GM19455 (cell line): ENCODE results near the gene LRCH2.
"Not testable (repeated sequence)": the region's sequence is repeated elsewhere in the genome, so short reads cannot be mapped to it uniquely, and the experiment has no call there.

Source experiments
- ATAC-seq: cut with Tn5 transposase; IDR thresholded peaks from one replicate; pipeline ENCODE4 v1.9.1; 2021; ENCODE audit not compliant: unreplicated experiment

The LRCH2 gene

DNA sequence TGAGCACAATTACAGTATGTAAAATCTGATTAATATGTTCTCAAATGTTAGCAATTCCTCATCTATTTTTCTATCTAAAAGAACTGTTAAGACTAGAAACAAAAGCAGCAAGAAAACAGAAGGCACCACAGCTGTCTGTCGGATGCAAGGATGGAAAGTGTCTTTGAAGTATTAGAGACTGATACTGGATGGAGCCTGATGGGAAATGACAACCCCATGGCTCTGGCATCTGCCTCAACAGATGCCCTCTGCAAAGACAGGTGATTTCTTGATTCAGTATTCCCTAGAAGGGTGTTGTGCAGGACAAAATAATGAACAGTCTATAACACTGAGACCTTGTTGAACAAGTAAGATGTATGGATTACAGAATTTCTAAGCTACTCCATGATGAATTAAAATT lies 19.7 kb downstream of the LRCH2 start:
- no peak for ATAC-seq

DNA sequence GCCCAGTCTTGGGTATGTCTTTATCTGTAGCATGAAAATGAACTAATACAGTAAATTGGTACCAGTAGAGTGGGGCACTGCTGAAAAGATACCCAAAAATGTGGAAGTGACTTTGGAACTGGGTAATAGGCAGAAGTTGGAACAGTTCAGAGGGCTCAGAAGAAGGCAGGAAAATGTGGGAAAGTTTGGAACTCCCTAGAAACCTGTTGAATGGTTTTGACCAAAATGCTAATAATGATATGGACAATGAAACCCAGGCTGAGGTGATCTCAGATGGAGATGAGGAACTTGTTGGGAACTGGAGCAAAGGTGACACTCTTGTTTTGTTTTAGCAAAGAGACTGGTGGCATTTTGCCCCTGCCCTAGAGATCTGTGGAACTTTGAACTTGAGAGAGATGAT lies 24.3 kb downstream of the LRCH2 start:
- not testable (repeated sequence) for ATAC-seq

DNA sequence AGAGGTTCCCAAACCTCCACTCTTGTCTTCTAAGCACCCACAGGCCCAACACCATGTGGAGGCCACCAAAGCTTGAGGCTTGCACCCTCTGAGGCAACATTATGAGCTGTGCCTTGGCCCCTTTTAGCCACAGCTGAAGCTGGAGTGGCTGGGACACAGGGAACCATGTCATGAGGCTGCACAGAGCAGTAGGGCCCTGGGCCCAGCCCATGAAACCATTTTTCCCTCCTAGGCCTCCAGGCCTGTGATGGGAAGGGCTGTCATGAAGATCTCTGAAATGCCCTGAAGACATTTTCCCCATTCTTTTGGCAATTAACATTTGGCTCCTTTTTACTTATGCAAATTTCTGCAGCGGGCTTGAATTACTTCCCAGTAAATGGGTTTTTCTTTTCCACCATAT lies 29.9 kb downstream of the LRCH2 start:
- no peak for ATAC-seq

DNA sequence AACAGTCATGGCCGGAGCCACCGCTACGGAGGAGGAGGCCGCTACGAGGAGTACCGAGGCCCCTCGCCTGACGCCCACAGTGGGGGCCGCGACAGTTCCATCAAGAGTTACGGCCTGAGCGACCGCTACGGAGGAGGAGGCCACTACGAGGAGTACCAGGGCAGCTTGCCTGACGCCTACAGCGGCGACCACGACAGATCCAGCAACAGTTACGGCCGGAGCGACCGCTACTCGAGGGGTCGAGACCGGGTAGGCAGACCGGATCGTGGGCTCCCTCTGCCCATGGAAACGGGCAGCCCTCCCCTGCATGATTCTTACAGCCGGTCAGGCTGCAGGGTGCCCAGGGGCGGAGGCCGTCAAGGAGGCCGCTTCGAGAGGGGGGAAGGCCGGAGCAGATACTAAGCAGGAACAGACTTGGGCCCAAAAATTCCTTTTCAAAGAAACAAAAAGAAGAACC lies 41.6 kb downstream of the LRCH2 start:
- no peak for ATAC-seq

DNA sequence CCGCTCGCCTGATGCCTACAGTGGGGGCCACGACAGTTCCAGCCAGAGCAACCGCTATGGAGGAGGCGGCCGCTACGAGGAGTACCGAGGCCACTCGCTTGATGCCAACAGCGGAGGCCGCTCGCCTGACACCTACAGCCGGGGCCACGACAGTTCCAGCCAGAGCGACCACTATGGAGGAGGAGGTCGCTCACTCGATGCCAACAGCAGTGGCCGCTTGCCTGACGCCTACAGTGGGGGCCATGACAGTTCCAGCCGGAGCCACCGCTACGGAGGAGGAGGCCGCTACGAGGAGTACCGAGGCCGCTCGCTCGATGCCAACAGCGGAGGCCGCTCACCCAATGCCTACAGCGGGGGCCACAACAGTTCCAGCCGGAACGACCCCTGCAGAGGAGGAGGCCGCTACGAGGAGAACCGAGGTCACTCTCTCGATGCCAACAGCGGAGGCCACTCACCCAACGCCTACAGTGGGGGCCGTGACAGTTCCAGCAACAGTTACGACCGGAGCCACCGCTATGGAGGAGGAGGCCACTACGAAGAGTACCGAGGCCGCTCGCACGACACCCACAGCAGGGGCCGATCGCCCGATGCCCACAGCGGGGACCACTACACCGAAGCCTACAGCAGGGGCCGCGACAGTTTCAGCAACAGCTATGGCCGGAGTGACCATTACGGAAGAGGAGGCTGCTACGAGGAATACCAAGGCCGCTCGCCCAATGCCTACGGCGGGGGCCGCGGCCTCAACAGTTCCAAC lies 42.2 kb downstream of the LRCH2 start:
- no peak for ATAC-seq

DNA sequence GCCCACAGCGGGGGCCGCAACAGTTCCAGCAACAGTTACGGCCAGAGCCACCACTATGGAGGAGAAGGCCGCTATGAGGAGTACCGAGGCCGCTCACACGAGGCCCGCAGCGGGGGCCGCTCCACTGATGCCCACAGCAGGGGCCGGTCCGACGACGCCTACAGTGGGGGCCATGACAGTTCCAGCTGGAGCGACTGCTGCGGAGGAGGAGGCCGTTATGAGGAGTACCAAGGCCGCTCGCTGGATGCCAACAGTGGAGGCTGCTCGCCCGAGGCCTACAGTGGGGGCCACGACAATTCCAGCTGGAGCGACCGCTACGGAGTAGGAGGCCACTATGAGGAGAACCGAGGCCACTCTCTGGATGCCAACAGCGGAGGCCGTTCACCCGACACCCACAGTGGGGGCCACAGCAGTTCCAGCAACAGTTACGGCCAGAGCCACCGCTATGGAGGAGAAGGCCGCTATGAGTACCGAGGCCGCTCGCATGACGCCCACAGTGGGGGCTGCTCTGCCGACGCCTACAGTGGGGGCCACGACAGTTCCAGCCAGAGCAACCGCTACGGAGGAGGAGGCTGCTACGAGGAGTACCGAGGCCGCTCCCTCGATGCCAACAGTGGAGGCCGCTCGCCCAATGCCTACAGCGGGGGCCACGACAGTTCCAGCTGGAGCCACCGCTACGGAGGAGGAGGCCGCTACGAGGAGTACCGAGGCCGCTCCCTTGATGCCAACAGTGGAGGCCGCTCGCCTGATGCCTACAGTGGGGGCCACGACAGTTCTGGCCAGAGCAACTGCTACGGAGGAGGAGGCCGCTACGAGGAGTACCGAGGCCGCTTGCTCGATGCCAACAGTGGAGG lies 43.0 kb downstream of the LRCH2 start:
- ATAC-seq = no peak

DNA sequence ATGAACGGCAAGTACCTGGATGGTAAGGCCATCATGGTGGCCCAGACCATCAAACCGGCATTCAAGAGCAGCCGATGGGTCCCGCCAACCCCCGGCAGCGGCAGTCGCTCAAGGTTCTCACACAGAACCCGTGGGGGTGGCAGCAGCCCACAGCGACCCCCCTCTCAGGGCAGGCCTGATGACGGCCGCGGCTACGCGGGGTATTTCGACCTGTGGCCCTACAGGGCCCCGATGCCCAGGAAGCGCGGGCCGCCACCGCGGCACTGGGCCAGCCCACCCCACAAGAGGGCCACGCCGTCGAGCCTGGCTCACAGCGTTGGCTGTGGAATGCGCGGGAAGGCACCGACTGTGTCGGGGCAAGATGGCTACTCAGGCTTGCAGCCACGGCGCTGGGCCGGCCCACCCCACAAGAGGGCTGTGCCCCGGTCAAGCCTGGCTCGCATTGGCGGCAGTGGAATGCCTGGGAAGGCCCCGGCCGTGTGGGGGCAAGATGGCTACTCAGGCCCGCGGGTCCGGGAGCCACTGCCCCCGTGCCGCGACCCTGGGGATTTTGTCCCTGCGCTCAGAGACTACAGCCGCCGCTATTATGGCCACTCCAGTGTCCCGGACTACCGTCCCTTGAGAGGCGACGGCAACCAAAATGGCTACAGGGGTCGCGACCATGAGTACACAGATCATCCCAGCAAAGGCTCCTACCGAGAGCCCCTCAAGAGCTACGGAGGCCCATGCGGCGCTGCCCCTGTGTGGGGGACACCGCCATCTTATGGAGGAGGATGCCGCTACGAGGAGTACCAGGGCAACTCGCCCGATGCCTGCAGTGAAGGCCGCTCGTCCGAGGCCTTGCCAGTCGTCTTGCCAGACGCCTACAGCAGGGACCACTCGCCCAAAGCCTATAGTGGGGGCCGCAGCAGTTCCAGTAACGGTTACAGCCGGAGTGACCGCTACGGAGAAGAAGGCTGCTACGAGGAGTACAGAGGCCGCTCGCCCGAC lies 44.0 kb downstream of the LRCH2 start:
- ATAC-seq = no peak

DNA sequence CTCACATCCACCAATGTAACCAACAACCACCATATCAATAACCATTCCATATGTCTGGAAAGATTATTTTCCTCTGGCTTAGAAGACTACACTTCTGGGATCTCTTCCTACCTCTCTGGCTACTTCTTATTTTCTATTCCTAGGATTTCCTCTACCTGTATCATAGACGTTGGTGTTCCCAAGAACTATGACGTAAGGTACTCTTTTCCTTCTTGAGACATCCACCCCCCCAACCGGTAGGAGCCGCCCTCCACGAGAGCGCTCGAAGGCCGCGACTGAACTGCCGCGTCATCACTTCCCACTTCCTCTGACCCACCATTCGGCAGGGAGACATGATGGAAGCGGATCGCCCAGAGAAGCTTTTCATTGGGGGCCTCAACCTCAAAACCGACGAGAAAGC lies 44.8 kb downstream of the LRCH2 start, which contains the start of gene RBMXL3:
Gene RBMXL3, plus strand, starts transcription at position 301 of the 400 bp plus-strand sequence. Its CDS starts 32 bp downstream, at position 333.
- no peak for ATAC-seq

DNA sequence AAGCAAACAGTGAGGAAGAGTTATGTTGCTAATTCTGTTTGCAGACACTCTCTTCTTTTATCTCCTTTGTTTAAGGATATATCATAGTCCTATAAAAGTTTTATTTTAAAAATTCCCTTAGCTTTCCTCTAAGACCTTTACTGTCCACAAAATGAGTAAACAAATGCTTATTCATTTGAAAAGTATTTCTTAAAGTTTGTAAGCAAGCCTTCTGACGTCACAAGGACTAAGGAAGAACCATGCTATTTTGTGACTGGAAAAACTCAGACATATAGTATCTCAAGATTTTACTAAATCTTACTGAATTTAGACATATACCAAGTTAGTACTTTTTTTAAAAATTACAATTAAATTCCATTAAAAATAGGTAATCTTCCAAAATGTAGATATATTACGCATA lies 49.9 kb downstream of the LRCH2 start:
- no peak for ATAC-seq

DNA sequence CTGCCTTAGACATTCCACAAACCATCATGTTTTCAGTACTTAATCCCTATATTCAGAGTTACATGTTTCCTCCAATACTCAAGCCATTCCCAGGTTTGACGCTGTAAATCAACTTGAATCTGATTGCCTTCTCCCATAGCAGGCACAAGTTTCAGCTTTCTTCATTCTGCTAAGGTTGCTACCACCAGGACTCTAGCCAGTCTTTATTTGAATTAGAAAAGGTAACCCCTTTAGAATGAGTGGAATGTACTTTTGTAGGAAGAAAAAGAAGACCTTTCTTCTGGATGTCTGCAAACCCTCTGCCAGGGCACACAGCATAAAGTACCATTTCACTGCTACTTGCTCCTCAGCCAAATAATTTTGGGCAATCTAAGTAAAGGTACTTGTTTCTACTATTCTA lies 55.4 kb downstream of the LRCH2 start:
- ATAC-seq = no peak

DNA sequence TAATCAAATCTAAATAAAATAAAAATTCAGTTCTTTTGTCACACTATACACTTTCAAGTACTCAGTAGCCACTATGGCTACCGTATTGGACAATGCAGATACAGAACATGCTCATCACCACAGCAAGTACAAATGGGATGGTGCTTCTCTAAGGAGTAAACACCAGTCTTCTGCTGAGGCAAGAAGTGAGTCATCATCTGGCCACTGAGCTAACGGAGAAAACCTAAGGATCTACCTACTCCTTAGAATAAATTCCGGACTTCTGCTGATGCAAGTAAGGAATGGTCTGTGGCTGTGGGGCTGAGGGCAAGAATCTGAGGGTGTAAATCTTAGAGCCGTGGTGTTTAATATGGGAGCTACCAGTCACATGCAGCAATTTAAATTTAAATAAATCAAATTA lies 56.0 kb downstream of the LRCH2 start:
- ATAC-seq = no peak

DNA sequence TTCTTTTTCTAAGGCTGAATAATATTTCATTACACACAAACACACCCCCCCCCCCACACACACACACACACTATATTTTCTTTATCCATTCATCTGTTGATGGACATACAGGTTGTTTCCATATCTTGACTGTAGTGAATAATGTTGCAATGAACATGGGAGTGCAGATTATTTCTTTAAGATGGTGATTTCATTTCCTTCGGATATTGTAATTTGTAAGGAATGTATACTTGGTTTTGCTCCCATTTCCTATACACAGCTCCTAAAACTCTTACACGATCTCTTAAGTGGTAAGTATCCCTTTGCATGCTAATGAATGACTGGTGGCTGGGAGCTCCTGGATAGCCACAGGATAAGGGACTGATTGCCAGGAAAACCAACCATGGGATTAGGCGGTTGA lies 59.3 kb downstream of the LRCH2 start:
- ATAC-seq = no peak

DNA sequence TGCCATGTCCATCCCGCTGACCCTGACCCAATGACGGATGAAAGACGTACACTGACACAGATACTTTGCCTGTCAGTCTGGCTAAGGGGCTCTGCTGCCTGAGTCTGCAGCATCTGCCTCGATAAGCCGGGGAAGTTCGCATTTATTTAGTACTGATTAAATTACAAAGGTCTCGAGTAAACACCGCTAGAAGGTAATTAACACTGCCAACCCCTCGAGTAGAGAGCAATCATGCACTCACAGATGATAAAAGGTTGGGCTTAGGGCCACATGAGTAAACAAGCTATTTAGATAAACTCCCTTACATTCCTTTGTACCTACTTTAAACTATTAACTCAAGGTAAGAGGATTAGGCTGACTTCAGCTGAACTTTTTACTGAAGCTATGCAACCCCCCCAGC lies 60.7 kb downstream of the LRCH2 start:
- ATAC-seq = no peak

DNA sequence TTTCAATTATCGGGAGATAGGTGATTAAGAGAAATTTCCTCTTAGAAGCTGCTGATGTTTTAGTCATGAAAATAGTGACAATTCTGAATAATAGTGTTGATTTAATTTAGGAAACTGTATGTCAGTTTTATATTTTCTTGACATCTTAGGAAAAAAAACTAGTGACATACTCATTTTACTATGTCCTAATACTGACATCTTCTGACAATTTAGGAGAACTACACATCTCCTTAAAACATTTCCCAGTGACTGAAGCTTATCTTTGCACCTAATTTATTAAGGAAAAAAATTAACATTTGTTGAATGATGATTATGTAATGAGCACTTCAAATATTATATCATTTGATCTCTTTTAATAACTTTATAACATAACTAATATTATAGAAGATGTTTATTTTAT lies 86.7 kb downstream of the LRCH2 start:
- no peak for ATAC-seq

DNA sequence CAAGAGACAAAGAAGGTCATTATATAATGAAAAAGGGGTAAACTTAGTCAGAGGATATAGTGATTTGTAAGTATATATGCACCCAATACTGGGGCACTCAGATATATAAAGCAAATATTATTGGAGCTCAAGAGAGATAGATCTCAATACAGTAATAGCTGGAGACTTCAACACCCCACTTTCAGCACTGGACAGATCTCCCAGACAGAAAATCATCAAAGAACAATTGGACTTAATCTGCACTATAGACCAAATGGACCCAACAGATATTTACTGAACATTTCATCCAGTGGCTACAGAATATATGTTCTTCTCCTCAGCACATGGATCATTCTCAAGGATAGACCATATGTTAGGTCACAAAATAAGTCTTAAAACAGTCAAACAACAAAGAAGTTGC lies 91.8 kb downstream of the LRCH2 start:
- ATAC-seq = no peak

DNA sequence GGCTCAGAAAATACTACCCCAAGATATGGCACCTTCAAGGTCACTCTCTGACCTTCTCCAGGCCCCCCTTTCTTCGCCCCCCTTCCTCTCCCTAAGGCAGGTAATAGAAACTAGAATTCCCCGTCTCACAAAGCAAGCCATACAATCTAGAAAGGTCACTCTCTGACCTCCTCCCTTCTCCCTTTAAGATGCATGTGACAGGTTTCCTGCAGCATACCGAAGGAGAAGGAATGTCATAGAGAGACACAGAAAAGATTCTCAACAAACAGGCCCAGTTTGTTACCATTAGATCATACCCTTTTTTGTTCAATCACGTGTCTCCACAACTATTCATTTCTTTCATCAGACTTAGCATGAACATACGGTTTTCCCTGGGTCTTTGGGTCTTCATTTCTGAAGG lies 95.9 kb downstream of the LRCH2 start:
- no peak for ATAC-seq

DNA sequence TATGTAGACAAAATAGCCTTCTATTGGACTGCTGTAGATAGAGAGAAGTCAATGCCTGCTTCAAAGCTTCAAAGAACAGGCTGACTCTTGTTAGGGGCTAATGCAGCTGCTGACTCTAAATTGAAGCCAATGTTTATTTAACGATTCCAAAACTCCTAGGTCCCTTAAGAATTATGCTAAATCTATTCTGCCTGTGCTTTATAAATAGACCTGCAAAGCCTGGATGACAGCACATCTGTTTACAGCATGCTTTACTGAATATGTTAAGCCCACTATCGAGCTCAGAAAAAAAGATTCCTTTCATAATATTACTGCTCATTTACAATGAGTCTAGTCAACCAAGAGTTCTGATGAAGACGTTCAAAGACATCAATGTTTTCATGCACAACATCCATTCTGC lies 99.5 kb downstream of the LRCH2 start:
- ATAC-seq = no peak

DNA sequence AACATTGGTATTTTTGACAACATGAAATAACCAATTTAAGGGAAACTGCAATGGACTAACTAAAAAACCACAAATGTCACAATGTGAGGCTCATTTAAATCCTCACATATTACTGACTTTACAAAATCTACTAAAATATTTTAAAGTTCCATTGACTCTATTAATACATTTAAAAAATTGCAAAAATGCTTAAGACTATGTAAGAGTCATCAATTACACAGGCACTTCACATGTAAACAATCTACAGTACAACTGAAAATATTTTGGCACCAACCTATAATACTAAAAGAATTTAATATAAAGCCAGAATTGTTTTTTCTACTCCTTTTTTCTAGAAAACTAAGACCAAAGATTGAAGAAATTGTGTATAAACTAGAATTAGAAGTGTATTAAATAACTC lies 121.5 kb downstream of the LRCH2 start:
- no peak for ATAC-seq

DNA sequence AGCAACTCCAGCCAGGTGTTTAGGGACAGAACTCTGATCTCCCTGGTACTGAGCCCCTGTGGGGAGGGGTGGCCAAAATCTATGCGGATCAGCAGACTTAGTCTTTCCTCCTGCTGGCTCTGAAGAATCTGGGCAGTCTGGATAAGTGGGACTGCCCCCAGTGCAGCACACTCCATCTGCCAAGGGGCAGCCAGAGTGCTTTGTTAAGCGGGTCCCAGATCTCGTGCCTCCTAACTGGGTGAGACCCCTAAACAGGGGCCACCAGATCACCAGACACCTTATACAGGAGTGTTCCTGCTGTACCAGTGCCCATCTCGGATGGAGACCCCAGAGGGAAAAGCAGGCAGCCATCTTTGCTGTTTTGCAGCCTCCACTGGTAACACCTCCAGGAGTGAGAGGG lies 135.0 kb downstream of the LRCH2 start:
- ATAC-seq = no peak

DNA sequence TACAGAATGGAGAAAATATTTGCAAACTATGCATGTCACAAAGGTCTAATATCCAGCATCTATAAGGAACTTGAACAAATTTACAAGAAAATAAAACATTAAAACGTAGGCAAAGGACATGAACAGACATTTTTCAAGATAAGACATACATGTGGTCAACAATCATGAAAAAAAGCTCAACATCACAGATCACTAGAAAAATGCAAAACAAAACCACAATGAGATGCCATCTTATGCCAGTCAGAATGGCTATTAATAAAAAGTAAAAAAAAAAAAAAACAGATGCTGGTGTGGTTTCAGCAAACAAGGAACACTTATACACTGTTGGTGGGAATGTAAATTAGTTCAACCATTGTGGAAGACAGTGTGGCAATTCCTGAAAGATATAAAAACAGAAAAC lies 140.7 kb downstream of the LRCH2 start:
- no peak for ATAC-seq

DNA sequence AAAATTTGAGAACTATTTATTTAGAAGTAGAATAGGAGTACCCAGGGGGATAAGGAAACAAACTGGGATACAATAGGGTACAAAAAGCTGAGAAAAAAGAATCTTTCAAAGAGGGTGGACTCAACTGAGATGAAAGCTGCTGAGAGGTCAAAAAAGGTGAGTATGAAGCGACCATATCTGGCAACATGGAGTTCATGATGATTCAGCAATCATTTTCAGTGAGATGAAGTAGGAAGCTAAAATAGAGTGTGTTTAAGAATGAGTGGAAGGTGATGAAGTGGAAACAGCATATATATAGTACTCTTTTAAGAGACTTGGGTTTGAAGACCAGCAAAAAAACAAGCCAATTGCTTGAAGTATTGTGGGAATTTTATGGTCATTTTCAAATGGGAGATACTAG lies 144.5 kb downstream of the LRCH2 start:
- no peak for ATAC-seq
